ENCODE measurements around the gene TRPV4.

- TF ChIP-seq CTCF (IDR thresholded peaks at IDR 0.05 in 4 of 5, conservative IDR thresholded peaks at IDR 0.05 in 1 of 5) (no peak), POLR2A (IDR thresholded peaks at IDR 0.05) (no peak)
Measured at GRCh38 chr12:109734219-109735000, 98.8 kb downstream of the TRPV4 start.
